ENCODE measurements around the gene GLB1L2. TPM values are rescaled to one million over a fixed set of nuclear protein-coding genes. Genes with fewer than 3 reads are reported as not detected.

Gene GLB1L2
- total RNA-seq, 1 experiment from 2014 or later: 27.1 TPM

- no peak for DNase-seq (ENCODE audit: low read depth, low spot score)
- TF ChIP-seq ATF3 (IDR thresholded peaks at IDR 0.05) (no peak), RAD21 (IDR thresholded peaks at IDR 0.05; ENCODE audit: low read depth) (no peak), JUND (IDR thresholded peaks at IDR 0.05) (no peak), YY1 (IDR thresholded peaks at IDR 0.05; ENCODE audit: extremely low read depth, insufficient replicate concordance, low read depth, low read length) (no peak), EGR1 (IDR thresholded peaks at IDR 0.05; ENCODE audit: low read depth) (no peak), FOSL1 (IDR thresholded peaks at IDR 0.05; ENCODE audit: low read depth) (no peak)
- Histone ChIP-seq H3K9ac (ENCODE audit: low read length) (no peak overlapping the region), H4K20me1 (ENCODE audit: insufficient read depth) (no peaks in the 10 kb centered on the region), H3K4me2 (ENCODE audit: low read length) (no peak overlapping the region), H3K27me3 (ENCODE audit: insufficient read depth, low read length) (no peaks in the 10 kb centered on the region), H3K4me3 (replicated peaks in 1 of 2; ENCODE audit: low read depth in 1 of 2, low read length in 2 of 2) (no peak overlapping the region), H3K9me3 (ENCODE audit: control insufficient read depth in 1 of 2, insufficient read depth in 1 of 2, low read depth in 1 of 2, low read length in 2 of 2) (no peaks in the 10 kb centered on the region), H3K9me2 (ENCODE audit: insufficient read depth) (no peaks in the 10 kb centered on the region), H3K36me3 (ENCODE audit: control insufficient read depth in 1 of 2, insufficient read depth in 2 of 2, low read length in 2 of 2) (no peaks in the 10 kb centered on the region; a peak in 1 of 4 replicates), H3K27ac (ENCODE audit: low read depth, low read length) (no peak overlapping the region), H3K4me1 (ENCODE audit: control insufficient read depth in 1 of 2, insufficient read depth in 2 of 2, low read length in 2 of 2) (no peaks in the 10 kb centered on the region), H3K79me2 (ENCODE audit: insufficient read depth, low read length) (no peaks in the 10 kb centered on the region), H2AFZ (ENCODE audit: low read depth, low read length, poor library complexity, severe bottlenecking) (no peak overlapping the region)
- no TSS peak for BruUV-seq (replicated peaks)
- ChIA-PET POLR2A (no interaction called here), CTCF (no interaction called here), RAD21 (ENCODE audit: low non-redundant PET in 1 of 2, low total read pairs in 2 of 2, uncharacterized antibody in 2 of 2, unreplicated experiment in 2 of 2) (interaction anchor here in 1 of 2 experiments (0.7 kb wide), 1 partner anchor 300 kb away, joined by 3 read pairs; no protein-coding TSS in a partner anchor)
- intact Hi-C loops (cut with micrococcal nuclease): no loop called here
- no peak for ATAC-seq
Observed at GRCh38 chr11:134349802-134350355, 18.1 kb downstream of the GLB1L2 start.

- ATAC-seq (no peak), DNase-seq (ENCODE audit: low read depth, low spot score) (no peak)
- CTCF ChIA-PET: no interaction called here
- H4K20me1 ChIP-seq (ENCODE audit: insufficient read depth): no peaks in the 10 kb centered on the region
- H3K36me3 ChIP-seq (ENCODE audit: control insufficient read depth in 1 of 2, insufficient read depth in 2 of 2, low read length in 2 of 2): no peaks in the 10 kb centered on the region; a peak in 1 of 4 replicates
- BruUV-seq (replicated peaks): no TSS peak
- POLR2A ChIA-PET: no interaction called here
- RAD21 ChIA-PET (ENCODE audit: low non-redundant PET in 1 of 2, low total read pairs in 2 of 2, uncharacterized antibody in 2 of 2, unreplicated experiment in 2 of 2): no interaction called here
- no peaks in the 10 kb centered on the region for H3K9me2 ChIP-seq (ENCODE audit: insufficient read depth)
- no peak overlapping the region for H3K9ac ChIP-seq (ENCODE audit: low read length)
- no peaks in the 10 kb centered on the region for H3K4me1 ChIP-seq (ENCODE audit: control insufficient read depth in 1 of 2, insufficient read depth in 2 of 2, low read length in 2 of 2)
- no peak overlapping the region for H3K4me2 ChIP-seq (ENCODE audit: low read length)
- no peaks in the 10 kb centered on the region for H3K79me2 ChIP-seq (ENCODE audit: insufficient read depth, low read length)
- H2AFZ ChIP-seq (ENCODE audit: low read depth, low read length, poor library complexity, severe bottlenecking): no peak overlapping the region
- H3K27me3 ChIP-seq (ENCODE audit: insufficient read depth, low read length): no peaks in the 10 kb centered on the region
- no peaks in the 10 kb centered on the region for H3K9me3 ChIP-seq (ENCODE audit: control insufficient read depth in 1 of 2, insufficient read depth in 1 of 2, low read depth in 1 of 2, low read length in 2 of 2)
- intact Hi-C loops (cut with micrococcal nuclease): no loop called here
- no peak overlapping the region for H3K27ac ChIP-seq (ENCODE audit: low read depth, low read length)
- H3K4me3 ChIP-seq (replicated peaks in 1 of 2; ENCODE audit: low read depth in 1 of 2, low read length in 2 of 2): no peak overlapping the region
- TF ChIP-seq REST (IDR thresholded peaks at IDR 0.05; ENCODE audit: low read depth) (no peak), CBX3 (IDR thresholded peaks at IDR 0.05; ENCODE audit: low read depth) (no peak), EGR1 (IDR thresholded peaks at IDR 0.05; ENCODE audit: low read depth) (no peak)
Observed at GRCh38 chr11:134350381-134350780, 18.6 kb downstream of the GLB1L2 start.

All from HCT116 (cell line).